HT-29 (cell line): Measurements from ENCODE around the gene IGSF21. TPM values are rescaled to one million over a fixed set of nuclear protein-coding genes. Genes with fewer than 3 reads are reported as not detected.
A peak's percentile ranks its signal among the peaks of the same experiment; 100 is the strongest.

ENCODE experiments used
- DNase-seq: peaks from one replicate; pipeline ENCODE4 v3.0.0-alpha.2; 2015; ENCODE audit warnings: low spot score
- total RNA-seq: library from RNA; depleted of rRNA; stranded (reverse); fragments of >200 nt; shearing (Covaris generic); gene quantifications from 2 replicates; pipeline ENCODE4 v1.2.3, GENCODE V29; 2014

IGSF21 gene
- total RNA-seq, 1 experiment from 2014 or later, result not detected

DNA sequence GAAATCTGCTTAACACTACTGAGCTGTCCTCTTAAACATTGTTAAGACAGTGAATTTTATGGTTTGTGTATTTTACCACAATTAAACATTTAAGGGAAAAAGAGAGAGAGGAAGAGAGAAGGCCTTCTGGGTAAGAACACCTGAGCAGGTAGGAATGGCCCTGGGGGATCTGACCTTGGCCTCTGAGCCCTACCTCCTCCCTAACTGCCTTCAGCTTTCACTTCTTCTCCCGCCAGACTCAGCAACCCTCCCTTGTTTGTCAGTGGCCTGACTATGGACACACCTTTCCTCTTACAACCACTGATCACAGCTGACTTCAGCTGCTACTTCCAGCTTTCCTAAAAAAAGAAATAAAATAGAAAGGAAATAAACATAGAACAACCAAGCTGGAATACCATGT lies 13.5 kb upstream of the IGSF21 start:
- DNase-seq, result no peak

DNA sequence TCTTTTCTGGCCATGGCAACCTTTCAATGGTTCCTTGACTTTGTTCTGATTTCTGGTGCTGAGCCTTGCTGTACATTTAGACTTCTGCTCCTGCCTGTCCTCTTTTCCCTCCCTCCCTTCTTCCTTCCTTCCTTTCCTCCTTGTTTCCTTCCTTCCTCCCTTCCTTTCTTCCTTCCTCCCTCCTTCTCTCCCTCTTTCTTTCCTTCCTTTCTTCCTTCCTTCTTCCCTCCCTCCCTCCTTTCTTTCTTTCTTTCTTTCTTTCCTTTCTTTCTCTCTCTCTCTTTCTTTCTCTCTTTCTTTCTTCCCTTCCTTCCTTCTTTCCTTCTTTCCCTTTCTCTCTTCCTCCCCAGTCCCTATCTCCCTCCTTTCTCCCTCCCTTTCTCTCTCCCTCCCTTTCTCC lies 10.4 kb upstream of the IGSF21 start:
- DNase-seq, result no peak

DNA sequence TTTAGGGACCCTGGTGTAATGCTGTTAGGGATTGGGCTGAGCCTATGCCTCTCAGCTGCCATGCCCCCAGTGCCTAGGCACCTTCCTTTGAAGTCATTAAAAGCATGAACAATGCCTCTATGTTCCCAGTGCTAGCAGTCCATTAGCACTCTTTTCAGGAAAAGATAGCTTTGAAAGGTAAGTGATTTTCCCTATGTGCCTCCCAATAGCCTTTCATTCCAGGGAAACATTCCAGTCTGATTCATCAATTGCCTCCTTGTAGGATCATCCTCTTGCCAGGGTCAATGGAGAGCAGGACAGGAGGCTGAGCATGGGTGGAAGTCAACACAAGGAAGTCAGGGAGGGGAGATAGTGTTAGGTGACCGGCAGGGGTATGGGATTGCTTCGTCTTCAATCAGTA lies 8.6 kb upstream of the IGSF21 start:
- no peak for DNase-seq

DNA sequence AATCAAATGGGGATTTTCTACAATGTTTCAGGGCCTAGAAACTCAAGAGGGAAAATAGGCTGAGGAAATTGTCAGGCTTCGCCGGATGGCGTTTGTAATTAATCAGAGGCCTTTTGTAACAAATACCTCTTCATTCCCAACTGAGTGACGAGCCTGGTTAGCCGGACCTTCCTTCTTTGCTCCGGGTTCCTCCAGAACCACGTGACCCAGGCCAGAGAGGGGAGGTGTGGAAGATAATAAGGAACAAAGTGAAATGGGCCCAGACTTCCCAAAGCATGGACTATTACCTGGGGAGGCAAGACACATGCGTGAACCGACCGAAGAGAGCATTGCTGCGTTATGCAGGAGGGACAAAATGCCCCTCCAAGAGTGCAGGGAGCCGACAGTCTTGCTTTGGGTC lies 7.5 kb upstream of the IGSF21 start:
- DNase-seq, result no peak

DNA sequence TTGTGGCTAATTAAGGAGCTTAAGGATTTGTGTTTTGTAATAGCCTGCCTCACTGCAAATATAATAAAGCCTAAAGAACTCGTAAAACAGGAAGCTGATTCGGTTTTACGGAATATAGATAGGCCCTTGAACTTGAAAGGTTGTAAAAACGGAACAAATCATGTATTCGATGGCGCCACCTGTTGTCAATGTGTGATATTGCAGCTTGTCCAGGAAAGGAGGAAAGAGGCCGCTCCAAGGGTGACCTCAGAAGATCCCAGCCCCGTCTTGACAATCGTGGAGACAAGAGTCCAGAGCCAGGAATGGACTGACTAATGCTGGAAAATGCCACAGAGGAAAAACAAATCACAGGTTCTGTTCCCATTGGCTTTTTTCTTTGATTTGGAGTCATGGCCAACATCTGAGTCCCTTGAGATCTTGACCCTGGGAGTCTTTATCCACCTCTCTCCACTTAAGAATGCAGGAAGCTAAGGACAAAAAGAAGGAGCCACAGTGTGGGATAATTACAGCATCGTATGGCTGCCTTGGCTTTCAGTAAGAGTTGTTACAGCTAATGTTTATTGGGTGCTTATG lies 7.0 kb upstream of the IGSF21 start:
- peak; percentile 80 for DNase-seq

DNA sequence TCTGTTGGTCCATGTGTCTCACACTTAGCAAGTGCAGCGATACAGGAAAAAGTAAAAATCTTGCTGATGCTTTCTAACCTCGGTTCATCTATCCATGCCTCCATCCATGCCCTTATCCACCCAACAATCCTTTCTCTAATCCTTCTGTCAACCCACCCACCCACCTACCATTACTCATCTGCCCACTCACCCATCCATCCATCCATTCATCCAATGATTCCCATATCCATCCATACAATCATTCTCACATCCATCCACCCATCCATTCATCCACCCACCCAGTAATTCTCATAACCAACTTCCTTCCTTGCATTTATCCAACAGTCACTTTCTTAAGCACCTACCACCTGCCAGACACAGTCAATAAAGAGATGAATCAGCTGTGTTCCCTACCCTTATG lies 6.1 kb upstream of the IGSF21 start:
- no peak for DNase-seq

DNA sequence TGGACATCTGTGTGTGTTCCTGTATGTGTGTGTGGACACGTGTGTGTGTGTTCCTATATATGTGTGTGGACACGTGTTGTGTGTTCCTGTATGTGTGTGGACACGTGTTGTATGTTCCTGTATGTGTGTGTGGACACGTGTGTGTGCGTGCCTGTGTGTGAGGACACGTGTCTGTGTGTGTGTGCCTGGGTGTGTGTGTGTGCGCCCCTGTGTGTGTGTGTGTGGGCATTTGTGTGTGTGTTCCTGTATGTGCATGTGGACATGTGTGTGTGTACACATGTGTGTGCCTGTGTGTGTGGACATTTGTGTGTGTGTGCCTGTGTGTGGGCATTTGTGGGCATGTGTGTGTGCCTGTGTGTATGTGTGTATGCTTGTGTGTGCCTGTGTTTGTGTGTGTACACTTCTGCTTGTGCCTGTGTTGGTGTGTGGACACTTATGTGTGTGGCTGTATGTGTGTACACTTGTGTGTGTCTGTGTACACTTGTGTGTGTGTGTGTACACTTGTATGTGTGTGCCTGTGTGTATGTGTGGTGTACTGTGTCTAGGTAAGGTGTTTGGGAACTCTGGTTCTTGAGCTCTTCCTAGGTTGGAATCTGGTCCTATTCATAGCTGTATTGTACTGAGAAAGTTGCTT lies 3.7 kb upstream of the IGSF21 start:
- DNase-seq, result no peak

DNA sequence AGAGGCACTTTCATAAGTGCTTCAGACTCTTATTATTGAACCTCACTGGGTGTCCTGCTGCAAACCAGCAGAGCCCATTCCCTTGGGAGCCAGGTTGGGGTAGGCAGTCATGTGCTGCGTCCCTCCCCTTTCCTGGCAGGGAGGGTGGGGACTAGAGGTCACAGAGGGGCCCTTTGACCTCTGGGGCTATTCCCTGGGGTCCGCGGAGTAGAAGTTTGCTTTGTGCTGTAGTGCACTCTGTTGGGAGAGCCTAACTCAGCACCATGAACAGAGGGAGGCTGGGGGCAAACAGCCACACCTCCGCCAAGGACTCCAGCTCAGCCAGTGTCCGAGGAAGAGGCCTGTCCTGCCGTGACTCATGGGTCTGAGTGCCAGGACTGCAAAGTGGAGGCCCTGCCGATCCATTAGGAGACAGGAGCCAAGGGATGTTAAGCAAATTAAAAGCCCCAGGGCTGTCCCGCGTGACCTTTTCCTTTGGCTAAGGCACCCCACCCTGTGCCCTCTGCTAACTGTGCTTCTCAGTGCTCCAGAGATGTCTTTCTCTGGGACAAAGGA lies 3.0 kb upstream of the IGSF21 start:
- no peak for DNase-seq

DNA sequence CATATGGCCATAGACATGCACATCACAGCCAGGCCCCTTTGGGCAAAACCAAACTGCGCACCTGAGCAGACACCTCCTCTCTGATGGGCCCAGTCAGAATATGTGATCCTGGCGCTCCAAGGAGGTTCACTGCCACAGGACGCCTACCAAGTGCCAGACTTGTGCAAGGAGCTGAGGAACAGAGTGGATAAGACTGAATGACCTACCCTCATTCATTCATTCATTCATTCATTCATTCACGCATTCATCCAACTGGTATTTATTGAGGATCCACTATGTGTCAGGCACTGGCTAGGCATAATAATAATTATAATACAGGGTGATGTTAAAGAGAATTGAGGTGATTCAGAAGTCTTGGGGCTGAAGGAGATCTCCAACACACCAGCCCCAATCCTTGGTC lies 2.4 kb upstream of the IGSF21 start:
- DNase-seq, result no peak

DNA sequence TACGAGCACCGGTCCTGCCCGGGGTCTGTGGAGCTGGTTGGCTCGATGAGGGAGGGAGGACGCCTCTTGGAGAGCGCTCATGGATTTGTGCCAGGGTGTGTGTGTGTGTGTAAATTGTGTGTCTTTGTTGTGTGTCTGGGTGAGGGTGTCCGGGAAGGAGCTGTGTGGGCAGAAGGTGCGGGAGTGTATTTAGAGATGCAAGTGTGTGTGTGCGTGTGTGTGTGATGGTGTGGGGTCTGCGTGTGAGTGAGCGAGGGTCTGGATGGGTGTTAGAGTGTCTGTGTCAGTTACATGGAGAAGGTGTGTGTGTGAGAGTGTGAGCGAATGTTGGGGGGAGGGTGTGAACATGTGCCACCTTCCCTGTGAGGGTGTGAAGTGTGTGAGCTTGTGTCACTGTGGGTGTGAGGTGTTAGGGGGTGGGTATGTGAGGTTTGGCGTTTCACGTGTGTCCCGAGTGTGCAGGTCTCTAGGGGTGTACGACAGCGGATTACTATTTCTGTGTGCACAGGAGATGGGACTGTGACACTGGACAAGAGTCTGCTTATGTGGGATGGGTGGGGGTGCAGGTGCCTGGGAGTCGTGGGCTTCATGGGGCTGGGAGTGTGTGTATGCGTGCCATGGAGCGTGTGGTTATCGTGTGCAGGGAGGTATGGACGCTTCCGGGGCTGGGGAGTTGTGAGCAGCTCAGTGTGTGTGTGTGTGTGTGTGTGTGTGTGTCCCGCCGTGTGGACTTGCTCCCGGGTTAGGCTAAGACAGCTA lies 880 bp downstream of the IGSF21 start:
- DNase-seq, result no peak

DNA sequence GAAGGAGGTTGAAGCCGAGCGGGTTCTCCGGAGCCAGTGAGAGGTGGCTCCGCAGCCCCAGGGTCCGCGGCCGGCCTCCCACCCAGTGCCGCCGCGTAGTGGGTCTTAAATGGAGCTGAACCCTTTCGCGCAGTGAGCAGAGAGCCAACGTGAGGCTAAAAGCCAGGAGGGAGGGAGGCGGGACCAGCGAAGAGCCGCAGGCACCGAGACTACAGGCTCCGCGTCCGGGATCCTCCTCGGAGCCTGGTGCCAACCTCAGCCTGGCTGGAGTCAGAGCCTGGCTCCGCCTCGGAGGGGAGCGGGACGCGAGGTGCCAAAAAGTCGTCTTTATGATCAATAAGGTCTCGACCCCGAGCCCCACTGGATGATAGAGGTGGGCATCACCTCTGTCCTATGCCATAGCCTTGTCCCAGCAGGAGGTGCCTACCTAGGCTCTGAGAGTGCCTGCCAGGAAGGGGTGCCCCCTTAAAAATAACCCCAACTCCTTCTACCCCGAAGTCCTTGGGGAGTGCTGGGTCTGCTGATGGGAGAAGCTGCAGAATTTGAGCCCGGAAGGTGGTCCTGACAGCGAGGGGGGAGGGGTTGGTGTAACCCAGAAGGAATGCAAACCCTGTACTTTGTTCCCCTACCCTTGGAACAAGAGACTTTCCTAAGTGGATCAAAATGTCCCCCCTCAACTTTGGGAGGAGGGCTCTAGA lies 1.6 kb downstream of the IGSF21 start:
- DNase-seq, result no peak

DNA sequence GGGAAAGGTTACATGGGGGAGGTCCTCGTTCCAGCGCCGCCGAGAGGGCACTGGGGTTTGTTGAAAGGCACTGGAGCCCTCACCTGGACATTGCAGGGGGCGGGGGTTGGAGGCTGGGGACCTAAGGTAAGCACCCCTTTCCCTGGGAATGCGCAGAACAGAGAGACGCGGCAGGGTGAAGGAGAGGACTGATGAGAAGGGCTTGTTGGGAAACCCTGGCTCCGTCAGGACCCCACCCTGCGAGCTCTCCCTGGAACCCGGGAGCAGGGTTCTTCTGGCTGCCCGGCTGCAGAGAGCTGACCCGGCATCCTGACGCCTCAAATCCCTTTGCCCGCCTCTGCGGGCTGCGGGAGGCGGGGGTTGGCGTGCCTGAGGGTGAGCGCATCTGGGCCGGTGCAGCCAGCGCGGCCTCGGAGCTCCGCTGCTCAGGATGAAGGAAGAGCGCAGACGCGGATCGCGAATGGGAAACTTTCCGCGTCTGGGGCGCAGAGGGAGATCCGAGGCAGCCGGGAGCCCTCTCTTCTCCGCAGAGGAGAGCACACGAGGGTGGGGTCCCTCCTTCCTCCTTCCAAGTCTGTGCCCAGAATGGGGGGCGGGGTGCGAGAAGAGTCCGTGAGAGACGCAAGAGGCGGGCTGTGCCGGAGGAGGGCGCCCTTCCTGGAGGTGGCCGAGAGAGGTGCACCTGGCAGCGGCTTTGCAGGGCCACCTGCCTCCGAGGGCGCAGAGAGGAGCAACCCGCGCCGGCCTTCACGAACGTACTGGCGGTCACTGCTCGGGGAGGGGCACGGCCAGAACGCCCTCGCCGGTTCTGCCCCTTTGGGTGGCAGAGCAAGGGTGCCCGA lies 2.4 kb downstream of the IGSF21 start:
- DNase-seq, result no peak

DNA sequence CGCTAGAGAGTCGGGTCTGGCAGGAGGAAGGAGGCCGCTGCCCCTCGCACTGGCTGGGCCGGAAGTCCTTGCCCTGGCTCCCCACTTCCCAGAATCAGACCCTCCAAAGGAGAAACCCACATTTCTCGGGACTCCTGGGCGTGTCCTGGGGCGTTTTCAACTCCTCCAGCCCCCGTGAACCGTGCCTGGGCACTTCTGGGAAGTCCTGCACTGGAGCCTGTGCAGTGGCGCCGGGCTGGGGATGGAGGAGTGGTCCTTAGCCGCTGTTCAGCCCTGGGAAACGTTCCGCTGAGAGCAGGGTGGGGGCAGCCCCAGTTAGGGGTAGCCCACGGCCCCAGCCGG lies 3.0 kb downstream of the IGSF21 start:
- DNase-seq, result no peak

DNA sequence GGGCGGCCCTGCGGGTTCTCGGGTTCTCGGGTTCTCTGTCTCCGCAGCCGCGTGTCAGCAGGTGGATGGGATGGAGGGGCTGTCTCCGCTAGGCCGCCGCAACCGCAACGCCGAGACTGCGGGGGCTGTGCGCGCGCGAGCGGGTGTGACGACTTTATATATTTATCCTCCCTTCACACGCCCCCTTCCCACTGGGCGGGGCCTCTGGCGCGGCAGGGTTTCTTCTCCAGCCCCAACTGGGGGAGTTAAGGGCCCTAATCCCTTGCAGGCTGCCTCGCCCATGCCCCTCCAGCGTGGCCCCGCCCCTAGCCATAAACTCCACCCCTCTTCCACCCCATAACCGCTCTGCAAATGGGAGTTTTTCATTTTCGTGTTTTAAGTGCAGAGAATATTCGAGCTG lies 3.4 kb downstream of the IGSF21 start:
- no peak for DNase-seq

DNA sequence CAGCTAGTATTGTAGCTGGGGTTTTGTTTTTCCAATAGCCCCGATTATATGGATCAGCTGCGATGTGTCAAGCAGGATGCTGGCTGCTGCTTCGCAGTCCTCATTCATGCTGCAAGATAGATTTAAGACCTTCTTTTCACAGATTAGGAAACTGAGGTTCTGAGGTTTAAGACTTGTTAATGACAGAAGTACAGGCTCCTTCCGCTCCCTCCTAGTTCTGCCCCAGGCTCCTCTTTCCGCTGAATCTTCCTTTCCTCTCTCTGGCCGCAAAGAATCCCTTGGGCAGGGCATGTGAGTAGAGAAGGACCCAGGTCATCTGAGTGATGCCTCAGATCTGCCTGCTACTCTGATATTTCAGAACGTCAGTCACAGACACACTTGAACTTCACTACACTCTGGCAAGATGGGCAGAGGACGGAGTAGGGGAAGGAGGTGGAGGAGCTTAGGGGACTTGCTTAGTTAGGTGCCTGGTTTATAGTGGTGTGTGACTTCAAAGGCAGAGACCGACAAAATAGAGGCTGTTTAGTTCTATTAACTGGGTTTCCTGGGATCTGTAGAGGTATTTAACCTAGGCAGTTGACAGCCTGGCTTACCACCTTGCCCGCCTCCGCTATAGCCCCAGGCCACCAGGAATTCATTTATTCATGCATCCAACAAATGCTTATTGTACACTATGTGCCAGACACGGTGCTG lies 4.2 kb downstream of the IGSF21 start:
- no peak for DNase-seq

DNA sequence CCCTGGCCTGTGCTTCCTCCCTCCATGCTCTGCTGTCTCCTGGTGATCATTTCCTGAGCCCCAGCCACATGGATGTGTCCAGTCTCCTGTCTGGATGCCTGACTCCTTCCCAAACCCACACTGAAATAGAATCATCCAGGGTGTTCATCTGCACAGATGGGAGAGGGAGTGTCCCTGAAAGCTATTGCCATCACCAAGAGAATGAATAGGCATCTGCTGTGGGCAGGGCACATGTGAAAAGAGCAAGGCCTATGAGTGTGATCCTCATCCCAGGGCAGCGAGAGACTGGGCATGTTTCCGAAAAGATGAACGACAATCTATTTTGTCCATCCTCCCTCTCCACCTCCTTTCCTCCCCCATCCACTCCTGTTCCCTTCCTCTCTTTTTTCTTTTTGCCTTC lies 5.0 kb downstream of the IGSF21 start:
- DNase-seq, result no peak

DNA sequence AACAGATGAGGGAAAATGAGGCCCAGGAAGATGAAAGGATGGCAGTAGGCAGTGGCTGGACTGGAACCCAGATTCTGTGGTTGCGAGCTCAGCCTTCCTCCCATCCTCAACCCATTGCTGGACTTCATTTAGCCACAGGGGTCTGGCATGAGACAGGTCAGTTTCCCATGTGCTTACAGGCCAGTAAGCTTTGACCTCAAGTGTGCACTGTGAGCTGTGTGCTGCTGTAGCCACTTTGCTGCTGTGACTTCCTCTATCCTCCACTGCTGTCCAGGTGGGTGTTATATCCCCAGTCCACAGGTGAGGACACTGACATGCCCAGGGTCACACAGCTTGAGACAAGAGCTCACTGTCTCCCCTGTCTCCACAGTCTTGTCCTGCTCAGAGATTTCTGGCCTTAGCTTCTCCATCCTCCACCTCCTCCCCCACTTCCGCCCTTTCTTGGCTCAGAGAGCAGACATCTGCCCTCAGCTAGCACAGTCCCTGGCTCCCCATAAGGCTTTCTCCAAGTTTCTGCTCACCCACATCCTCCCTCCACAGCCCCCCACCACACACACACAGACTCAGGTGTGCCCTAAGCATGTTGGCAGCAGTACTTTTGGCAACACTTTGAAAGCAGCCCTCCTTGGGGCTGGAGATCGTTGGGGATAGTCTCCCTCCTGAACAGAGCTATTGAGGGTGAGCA lies 7.3 kb downstream of the IGSF21 start:
- no peak for DNase-seq

DNA sequence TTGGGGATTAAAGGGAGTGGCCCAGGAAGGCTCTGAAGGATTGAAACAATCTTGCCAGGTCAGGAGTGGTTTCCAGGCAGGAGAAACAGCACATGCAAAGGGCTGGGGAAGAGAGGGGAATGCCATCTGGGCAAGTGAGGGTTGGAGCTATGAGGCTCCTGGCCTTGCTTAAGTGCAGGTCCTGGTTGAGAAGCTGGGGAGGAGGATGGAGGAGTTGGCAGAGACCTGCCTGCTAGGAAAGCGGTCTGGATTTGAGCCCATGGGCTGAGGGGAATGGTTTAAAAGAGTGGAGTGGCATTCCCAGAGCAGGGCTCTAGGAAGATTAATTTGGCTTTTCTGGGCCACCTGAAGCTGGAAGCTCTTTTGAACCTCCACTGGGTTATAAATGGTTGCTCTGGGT lies 9.2 kb downstream of the IGSF21 start:
- no peak for DNase-seq

DNA sequence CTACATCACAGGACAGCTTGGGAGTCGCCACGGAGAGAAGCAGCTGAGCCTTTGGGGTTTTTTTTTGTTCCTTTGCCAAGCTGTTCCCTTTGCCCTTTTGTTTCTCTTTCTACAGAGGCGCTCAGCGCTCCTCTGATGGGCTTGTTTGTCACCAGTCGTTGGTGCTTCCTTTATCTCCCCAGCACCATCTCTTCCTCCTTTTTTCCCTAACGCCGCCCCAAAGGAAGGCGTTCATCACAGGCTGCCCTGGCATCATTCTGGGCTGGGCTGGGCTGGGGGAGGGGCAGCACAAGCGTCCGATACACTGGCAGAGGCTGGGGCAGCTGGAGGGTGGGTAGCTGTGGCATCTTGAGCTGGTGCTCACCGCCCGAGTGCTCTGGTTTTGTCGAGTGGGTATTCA lies 10.5 kb downstream of the IGSF21 start:
- DNase-seq, result no peak

DNA sequence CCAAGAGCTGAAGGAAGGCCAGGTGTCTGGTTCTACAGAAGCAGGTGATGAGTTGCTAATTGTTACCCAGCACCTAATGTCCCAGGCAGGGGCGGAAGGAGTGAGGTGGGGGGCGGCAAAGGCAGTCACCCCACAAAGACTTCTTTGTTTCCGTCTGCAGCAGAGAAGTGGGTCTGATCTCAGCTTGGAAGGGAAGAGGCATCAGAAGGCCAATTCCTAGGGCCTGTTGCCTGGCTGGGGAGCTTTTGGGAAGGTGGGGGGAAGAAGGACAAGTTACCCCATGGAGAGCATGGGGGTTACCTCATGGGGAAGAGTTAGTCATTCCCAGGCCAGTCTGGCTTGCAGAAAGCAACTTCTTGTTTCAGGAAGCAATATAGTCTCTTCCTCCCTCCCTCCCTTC lies 10.9 kb downstream of the IGSF21 start:
- DNase-seq, result no peak
